ENCODE data around the gene KIR2DL3.
"Not testable (repeated sequence)": the region's sequence is repeated elsewhere in the genome, so short reads cannot be mapped to it uniquely, and the experiment has no call there.

DNA sequence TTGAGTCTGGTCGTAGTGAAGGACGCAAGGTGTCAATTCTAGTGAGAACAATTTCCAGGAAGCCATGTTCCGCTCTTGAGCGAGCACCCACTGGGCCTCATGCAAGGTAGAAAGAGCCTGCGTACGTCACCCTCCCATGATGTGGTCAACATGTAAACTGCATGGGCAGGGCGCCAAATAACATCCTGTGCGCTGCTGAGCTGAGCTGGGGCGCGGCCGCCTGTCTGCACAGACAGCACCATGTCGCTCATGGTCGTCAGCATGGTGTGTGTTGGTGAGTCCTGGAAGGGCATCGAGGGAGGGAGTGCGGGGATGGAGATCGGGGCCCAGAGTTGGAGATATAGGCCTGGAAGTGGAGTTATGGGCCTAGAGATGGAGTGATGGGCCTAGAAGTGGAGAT lies at the start of gene KIR2DL3:
- TF ChIP-seq, protein P1, sequence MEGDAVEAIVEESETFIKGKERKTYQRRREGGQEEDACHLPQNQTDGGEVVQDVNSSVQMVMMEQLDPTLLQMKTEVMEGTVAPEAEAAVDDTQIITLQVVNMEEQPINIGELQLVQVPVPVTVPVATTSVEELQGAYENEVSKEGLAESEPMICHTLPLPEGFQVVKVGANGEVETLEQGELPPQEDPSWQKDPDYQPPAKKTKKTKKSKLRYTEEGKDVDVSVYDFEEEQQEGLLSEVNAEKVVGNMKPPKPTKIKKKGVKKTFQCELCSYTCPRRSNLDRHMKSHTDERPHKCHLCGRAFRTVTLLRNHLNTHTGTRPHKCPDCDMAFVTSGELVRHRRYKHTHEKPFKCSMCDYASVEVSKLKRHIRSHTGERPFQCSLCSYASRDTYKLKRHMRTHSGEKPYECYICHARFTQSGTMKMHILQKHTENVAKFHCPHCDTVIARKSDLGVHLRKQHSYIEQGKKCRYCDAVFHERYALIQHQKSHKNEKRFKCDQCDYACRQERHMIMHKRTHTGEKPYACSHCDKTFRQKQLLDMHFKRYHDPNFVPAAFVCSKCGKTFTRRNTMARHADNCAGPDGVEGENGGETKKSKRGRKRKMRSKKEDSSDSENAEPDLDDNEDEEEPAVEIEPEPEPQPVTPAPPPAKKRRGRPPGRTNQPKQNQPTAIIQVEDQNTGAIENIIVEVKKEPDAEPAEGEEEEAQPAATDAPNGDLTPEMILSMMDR (conservative IDR thresholded peaks at IDR 0.05): not testable (repeated sequence)
- not testable (repeated sequence) for TF ChIP-seq EZH2 (IDR thresholded peaks at IDR 0.05; ENCODE audit: low read depth)

Measured in PC-9 (cell line).